ENCODE data around the gene UTP15. TPM values are rescaled to one million over a fixed set of nuclear protein-coding genes. Genes with fewer than 3 reads are reported as not detected.

Gene UTP15
- total and polyA plus RNA-seq, 2 experiments from 2014 or later: 16.5 to 59.0 TPM

Other genes with a start within 250 kb of the UTP15 start
- gene FOXD1, start 117.0 kb upstream of the UTP15 start, total RNA-seq (2014; rRNA removed; shearing (Covaris generic)): 0.12 and 0.42 TPM in 2 replicates
- gene FOXD1, start 117.0 kb upstream of the UTP15 start, polyA plus RNA-seq (2016; fragmentation: Nextera tagmentation; extraction: Ambion mirVana): 0.23 TPM in 1 of 2 replicates, not detected in the other
- gene BTF3, start 67.3 kb upstream of the UTP15 start, total RNA-seq (2014; rRNA removed; shearing (Covaris generic)): 472 and 506 TPM in 2 replicates
- gene BTF3, start 67.3 kb upstream of the UTP15 start, polyA plus RNA-seq (2016; fragmentation: Nextera tagmentation; extraction: Ambion mirVana): 1,033 and 1,148 TPM in 2 replicates
- gene ANKRA2, start 104 bp upstream of the UTP15 start, total RNA-seq (2014; rRNA removed; shearing (Covaris generic)): 13.1 and 28.7 TPM in 2 replicates
- 15.3 and 18.7 TPM in 2 replicates for gene ANKRA2, start 104 bp upstream of the UTP15 start, polyA plus RNA-seq (2016; fragmentation: Nextera tagmentation; extraction: Ambion mirVana)
- gene ARHGEF28, start 60.5 kb downstream of the UTP15 start, total RNA-seq (2014; rRNA removed; shearing (Covaris generic)): 1.0 and 1.3 TPM in 2 replicates
- 0.39 and 0.64 TPM in 2 replicates for gene ARHGEF28, start 60.5 kb downstream of the UTP15 start, polyA plus RNA-seq (2016; fragmentation: Nextera tagmentation; extraction: Ambion mirVana)

Measured in GM23338 (cell line).